ENCODE measurements around the gene RPS5. TPM values are rescaled to one million over a fixed set of nuclear protein-coding genes. Genes with fewer than 3 reads are reported as not detected.

The RPS5 gene
- total RNA-seq, 5 donors from 2014 or later (not counting 1 experiment from before 2014, with no cell fraction given): 1,332 to 1,813 (median 1,414) TPM

- POLR2A ChIA-PET: no interaction called here
- H3K9me3 ChIP-seq: no peaks in the 10 kb centered on the region
- peaks cover 45% of the 10 kb centered on the region for H3K36me3 Mint-ChIP-seq
- no peaks in the 10 kb centered on the region for H3K27me3 Mint-ChIP-seq
- WGBS (ENCODE audit: insufficient coverage): 100% methylated on average over 1 of the region's 5 CpGs
- H3K36me3 ChIP-seq (ENCODE audit: control insufficient read depth in 2 of 2, extremely low read depth in 1 of 2, insufficient read depth in 1 of 2, low read length in 1 of 2): peaks cover 12 to 28% of the 10 kb centered on the region in 2 donors
- ATAC-seq (replicated peaks in 1 of 4) (no peak), DNase-seq (no peak)
- no peaks in the 10 kb centered on the region for H3K27me3 ChIP-seq (replicated peaks in 1 of 2; ENCODE audit: control insufficient read depth in 2 of 2, extremely low read depth in 1 of 2, insufficient read depth in 2 of 2, low read length in 1 of 2)
- CTCF ChIA-PET: no interaction called here
- H3K27ac ChIP-seq (ENCODE audit: low read length): no peak overlapping the region
- no peaks in the 10 kb centered on the region for H3K4me1 ChIP-seq (ENCODE audit: control insufficient read depth in 1 of 2, extremely low read depth in 1 of 2, insufficient read depth in 2 of 2, low read length in 2 of 2)
- no peak overlapping the region for H3K4me3 Mint-ChIP-seq
- no peak overlapping the region for H3K27ac Mint-ChIP-seq
- H3K4me3 ChIP-seq (ENCODE audit: control insufficient read depth in 1 of 2, extremely low read depth in 1 of 2, low read length in 1 of 2): no peak overlapping the region
- H3K4me1 Mint-ChIP-seq: peaks cover 0 to 2% (median 0%) of the 10 kb centered on the region in 3 donors
- no peaks in the 10 kb centered on the region for H3K9me3 Mint-ChIP-seq
These were observed 29.5 kb downstream of the RPS5 start for GRCh38 chr19:58416604-58417003.

- Mint-ChIP-seq H3K36me3 (peaks cover 45% of the 10 kb centered on the region), H3K27me3 (no peaks in the 10 kb centered on the region), H3K4me3 (no peak overlapping the region), H3K27ac (no peak overlapping the region), H3K9me3 (no peaks in the 10 kb centered on the region), H3K4me1 (peaks cover 0 to 2% (median 0%) of the 10 kb centered on the region in 3 donors)
- Histone ChIP-seq H3K4me1 (ENCODE audit: control insufficient read depth in 1 of 2, extremely low read depth in 1 of 2, insufficient read depth in 2 of 2, low read length in 2 of 2) (no peaks in the 10 kb centered on the region), H3K27me3 (replicated peaks in 1 of 2; ENCODE audit: control insufficient read depth in 2 of 2, extremely low read depth in 1 of 2, insufficient read depth in 2 of 2, low read length in 1 of 2) (no peaks in the 10 kb centered on the region), H3K4me3 (ENCODE audit: control insufficient read depth in 1 of 2, extremely low read depth in 1 of 2, low read length in 1 of 2) (no peak overlapping the region), H3K36me3 (ENCODE audit: control insufficient read depth in 2 of 2, extremely low read depth in 1 of 2, insufficient read depth in 1 of 2, low read length in 1 of 2) (peaks cover 12 to 28% of the 10 kb centered on the region in 2 donors), H3K9me3 (no peaks in the 10 kb centered on the region), H3K27ac (ENCODE audit: low read length) (no peak overlapping the region)
- ChIA-PET CTCF (no interaction called here), POLR2A (no interaction called here)
- 100% methylated on average over 3 of the region's 7 CpGs for WGBS (ENCODE audit: insufficient coverage)
- DNase-seq: no peak
- ATAC-seq (replicated peaks in 1 of 4): no peak
These were observed 30.0 kb downstream of the RPS5 start for GRCh38 chr19:58417071-58417470.

GRCh38 chr19:58428617-58429016 lies 41.5 kb downstream of the RPS5 start:
- Mint-ChIP-seq H3K27me3 (no peaks in the 10 kb centered on the region), H3K36me3 (peaks cover 23% of the 10 kb centered on the region), H3K4me1 (no peaks in the 10 kb centered on the region), H3K9me3 (peaks cover 5 to 43% (median 25%) of the 10 kb centered on the region in 3 donors), H3K4me3 (no peak overlapping the region), H3K27ac (no peak overlapping the region)
- Histone ChIP-seq H3K27me3 (replicated peaks in 1 of 2; ENCODE audit: control insufficient read depth in 2 of 2, extremely low read depth in 1 of 2, insufficient read depth in 2 of 2, low read length in 1 of 2) (no peaks in the 10 kb centered on the region), H3K27ac (ENCODE audit: low read length) (no peak overlapping the region), H3K4me1 (ENCODE audit: control insufficient read depth in 1 of 2, extremely low read depth in 1 of 2, insufficient read depth in 2 of 2, low read length in 2 of 2) (no peaks in the 10 kb centered on the region), H3K4me3 (ENCODE audit: control insufficient read depth in 1 of 2, extremely low read depth in 1 of 2, low read length in 1 of 2) (no peak overlapping the region), H3K36me3 (ENCODE audit: control insufficient read depth in 2 of 2, extremely low read depth in 1 of 2, insufficient read depth in 1 of 2, low read length in 1 of 2) (no peaks in the 10 kb centered on the region), H3K9me3 (peaks cover 14% of the 10 kb centered on the region)
- no peak for ATAC-seq (replicated peaks in 1 of 4)
- ChIA-PET POLR2A (no interaction called here), CTCF (no interaction called here)
- no peak for DNase-seq
- WGBS (ENCODE audit: insufficient coverage): 100% methylated on average over 1 of the region's 1 CpG

- H3K27me3 ChIP-seq (replicated peaks in 1 of 2; ENCODE audit: control insufficient read depth in 2 of 2, extremely low read depth in 1 of 2, insufficient read depth in 2 of 2, low read length in 1 of 2): no peaks in the 10 kb centered on the region
- Mint-ChIP-seq H3K27me3 (no peaks in the 10 kb centered on the region), H3K4me3 (no peak overlapping the region), H3K36me3 (peaks cover 34% of the 10 kb centered on the region), H3K4me1 (no peaks in the 10 kb centered on the region), H3K9me3 (peaks cover 5 to 49% (median 30%) of the 10 kb centered on the region in 3 donors), H3K27ac (no peak overlapping the region)
- no peak overlapping the region for H3K27ac ChIP-seq (ENCODE audit: low read length)
- no peaks in the 10 kb centered on the region for H3K4me1 ChIP-seq (ENCODE audit: control insufficient read depth in 1 of 2, extremely low read depth in 1 of 2, insufficient read depth in 2 of 2, low read length in 2 of 2)
- peaks cover 3 to 11% of the 10 kb centered on the region in 2 donors for H3K36me3 ChIP-seq (ENCODE audit: control insufficient read depth in 2 of 2, extremely low read depth in 1 of 2, insufficient read depth in 1 of 2, low read length in 1 of 2)
- H3K9me3 ChIP-seq: peaks cover 23% of the 10 kb centered on the region
- ATAC-seq (replicated peaks in 1 of 4) (no peak), DNase-seq (no peak)
- CTCF ChIA-PET: no interaction called here
- POLR2A ChIA-PET: no interaction called here
- H3K4me3 ChIP-seq (ENCODE audit: control insufficient read depth in 1 of 2, extremely low read depth in 1 of 2, low read length in 1 of 2): no peak overlapping the region
These were observed 42.7 kb downstream of the RPS5 start for GRCh38 chr19:58429745-58430144.

- H3K27me3 Mint-ChIP-seq: no peaks in the 10 kb centered on the region
- no peak for DNase-seq
- H3K9me3 Mint-ChIP-seq: peaks cover 16 to 59% (median 53%) of the 10 kb centered on the region in 3 donors
- Histone ChIP-seq H3K4me1 (ENCODE audit: control insufficient read depth in 1 of 2, extremely low read depth in 1 of 2, insufficient read depth in 2 of 2, low read length in 2 of 2) (peaks cover under 1 to 6% of the 10 kb centered on the region in 2 experiments), H3K27ac (ENCODE audit: low read length) (no peak overlapping the region), H3K4me3 (ENCODE audit: control insufficient read depth in 1 of 2, extremely low read depth in 1 of 2, low read length in 1 of 2) (no peak overlapping the region), H3K27me3 (replicated peaks in 1 of 2; ENCODE audit: control insufficient read depth in 2 of 2, extremely low read depth in 1 of 2, insufficient read depth in 2 of 2, low read length in 1 of 2) (no peaks in the 10 kb centered on the region), H3K36me3 (ENCODE audit: control insufficient read depth in 2 of 2, extremely low read depth in 1 of 2, insufficient read depth in 1 of 2, low read length in 1 of 2) (peaks cover 15 to 36% of the 10 kb centered on the region in 2 donors), H3K9me3 (peaks cover 28% of the 10 kb centered on the region)
- no peak overlapping the region for H3K4me3 Mint-ChIP-seq
- H3K27ac Mint-ChIP-seq: no peak overlapping the region
- ChIA-PET POLR2A (interaction anchor here in 1 of 2 donors (0.6 kb wide), 1 partner anchor 754 kb away, joined by 3 read pairs; no protein-coding TSS in a partner anchor), CTCF (no interaction called here)
- no peak for ATAC-seq (replicated peaks in 1 of 4)
- no CpG with 5 or more reads among the region's 2 CpGs for WGBS (ENCODE audit: insufficient coverage)
- peaks cover 4 to 13% (median 12%) of the 10 kb centered on the region in 3 donors for H3K4me1 Mint-ChIP-seq
- peaks cover 71% of the 10 kb centered on the region for H3K36me3 Mint-ChIP-seq
These were observed 47.1 kb downstream of the RPS5 start for GRCh38 chr19:58434217-58434616.

- ChIA-PET CTCF (interaction anchor here in 1 of 2 donors (1.0 kb wide), 1 partner anchor 74 kb away, joined by 3 read pairs; no protein-coding TSS in a partner anchor), POLR2A (interaction anchor here (0.5 to 0.6 kb wide), 2 partner anchors 25 to 1030 kb away, joined by 4 to 8 read pairs; no protein-coding TSS in a partner anchor)
- peaks cover 22 to 36% (median 26%) of the 10 kb centered on the region in 3 donors for H3K9me3 Mint-ChIP-seq
- peaks cover 0 to 4% of the 10 kb centered on the region in 2 experiments for H3K27me3 ChIP-seq (replicated peaks in 1 of 2; ENCODE audit: control insufficient read depth in 2 of 2, extremely low read depth in 1 of 2, insufficient read depth in 2 of 2, low read length in 1 of 2)
- peak within 1 kb of the TSS; percentile 93 to 96 for H3K27ac Mint-ChIP-seq
- H3K4me1 Mint-ChIP-seq: peaks cover 15 to 36% (median 34%) of the 10 kb centered on the region in 3 donors
- peak within 1 kb of the TSS; percentile 85 to 98 (median 93) for H3K4me3 Mint-ChIP-seq
- peak; percentile 75 to 99 (median 95) for DNase-seq
- ATAC-seq (replicated peaks in 1 of 4): peak; percentile 97 to 98 (median 98)
- peak within 1 kb of the TSS; percentile 82 for H3K27ac ChIP-seq (ENCODE audit: low read length)
- H3K9me3 ChIP-seq: peaks cover 10% of the 10 kb centered on the region
- peaks cover 11 to 24% of the 10 kb centered on the region in 2 donors for H3K36me3 ChIP-seq (ENCODE audit: control insufficient read depth in 2 of 2, extremely low read depth in 1 of 2, insufficient read depth in 1 of 2, low read length in 1 of 2)
- H3K4me3 ChIP-seq (ENCODE audit: control insufficient read depth in 1 of 2, extremely low read depth in 1 of 2, low read length in 1 of 2): peak within 1 kb of the TSS; percentile 71 to 84
- peaks cover 47% of the 10 kb centered on the region for H3K36me3 Mint-ChIP-seq
- WGBS (ENCODE audit: insufficient coverage): 10% methylated on average over 59 of the region's 59 CpGs
- H3K4me1 ChIP-seq (ENCODE audit: control insufficient read depth in 1 of 2, extremely low read depth in 1 of 2, insufficient read depth in 2 of 2, low read length in 2 of 2): peaks cover 6 to 25% of the 10 kb centered on the region in 2 experiments
- H3K27me3 Mint-ChIP-seq: no peaks in the 10 kb centered on the region
These were observed 52.8 kb downstream of the RPS5 start, which contains the start of gene ZNF132 for GRCh38 chr19:58439576-58440554. TSS of gene ZNF132 (minus strand) at chr19:58440153. CDS start at chr19:58439821, 332 bp downstream.
